ENCODE results near the gene SAP30.
A peak's percentile ranks its signal among the peaks of the same experiment; 100 is the strongest.

Gene SAP30, protein sequence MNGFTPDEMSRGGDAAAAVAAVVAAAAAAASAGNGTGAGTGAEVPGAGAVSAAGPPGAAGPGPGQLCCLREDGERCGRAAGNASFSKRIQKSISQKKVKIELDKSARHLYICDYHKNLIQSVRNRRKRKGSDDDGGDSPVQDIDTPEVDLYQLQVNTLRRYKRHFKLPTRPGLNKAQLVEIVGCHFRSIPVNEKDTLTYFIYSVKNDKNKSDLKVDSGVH

GRCh38 chr4:173370477-173371291 lies at the start of gene SAP30:
TSS of gene SAP30 (plus strand) at chr4:173370954. CDS start at chr4:173371183, 229 bp downstream.
- peak; percentile 99 for DNase-seq (ENCODE audit: low read depth)

DNA sequence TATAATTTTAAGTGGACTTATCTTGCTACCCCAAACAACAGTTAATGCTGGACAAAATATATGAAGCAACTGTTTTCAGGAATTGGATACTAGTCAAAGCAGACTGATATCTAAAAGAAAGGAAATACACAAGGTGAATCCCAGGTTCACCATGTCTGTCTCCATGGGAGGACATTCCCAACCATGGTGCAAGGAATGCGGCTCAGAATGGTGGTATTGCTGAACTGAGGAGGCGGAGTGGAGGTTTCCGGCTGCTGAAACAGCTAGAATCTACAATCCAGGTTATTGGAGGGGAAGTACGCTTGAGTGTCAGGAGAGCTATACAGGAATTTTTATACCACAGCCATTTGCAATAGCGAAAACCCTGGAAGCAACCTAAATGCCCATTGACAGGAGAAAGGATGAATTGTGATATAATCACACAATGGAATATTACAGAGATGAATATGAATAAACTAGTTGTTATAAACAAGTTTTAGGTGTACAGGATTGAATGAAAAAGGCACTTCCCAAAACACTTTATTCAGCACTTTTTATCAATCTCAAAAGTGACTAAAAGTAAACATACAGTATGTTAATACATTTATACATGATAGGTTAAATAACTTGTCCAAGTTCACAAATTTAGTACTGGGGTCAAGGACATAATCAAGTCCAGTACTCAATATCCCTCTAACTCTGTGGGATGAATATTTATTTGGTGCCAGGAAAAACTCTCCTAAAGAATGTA lies 45.6 kb upstream of the SAP30 start:
- no peak for DNase-seq (ENCODE audit: low read depth)

More at GRCh38 chr4:173370477-173371291, at the start of gene SAP30:
- TF ChIP-seq, protein P1, sequence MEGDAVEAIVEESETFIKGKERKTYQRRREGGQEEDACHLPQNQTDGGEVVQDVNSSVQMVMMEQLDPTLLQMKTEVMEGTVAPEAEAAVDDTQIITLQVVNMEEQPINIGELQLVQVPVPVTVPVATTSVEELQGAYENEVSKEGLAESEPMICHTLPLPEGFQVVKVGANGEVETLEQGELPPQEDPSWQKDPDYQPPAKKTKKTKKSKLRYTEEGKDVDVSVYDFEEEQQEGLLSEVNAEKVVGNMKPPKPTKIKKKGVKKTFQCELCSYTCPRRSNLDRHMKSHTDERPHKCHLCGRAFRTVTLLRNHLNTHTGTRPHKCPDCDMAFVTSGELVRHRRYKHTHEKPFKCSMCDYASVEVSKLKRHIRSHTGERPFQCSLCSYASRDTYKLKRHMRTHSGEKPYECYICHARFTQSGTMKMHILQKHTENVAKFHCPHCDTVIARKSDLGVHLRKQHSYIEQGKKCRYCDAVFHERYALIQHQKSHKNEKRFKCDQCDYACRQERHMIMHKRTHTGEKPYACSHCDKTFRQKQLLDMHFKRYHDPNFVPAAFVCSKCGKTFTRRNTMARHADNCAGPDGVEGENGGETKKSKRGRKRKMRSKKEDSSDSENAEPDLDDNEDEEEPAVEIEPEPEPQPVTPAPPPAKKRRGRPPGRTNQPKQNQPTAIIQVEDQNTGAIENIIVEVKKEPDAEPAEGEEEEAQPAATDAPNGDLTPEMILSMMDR (conservative IDR thresholded peaks at IDR 0.05; ENCODE audit: low read length) = no peak
- H3K4me3 ChIP-seq (ENCODE audit: low read length) = peak within 1 kb of the TSS; percentile 81

DNA sequence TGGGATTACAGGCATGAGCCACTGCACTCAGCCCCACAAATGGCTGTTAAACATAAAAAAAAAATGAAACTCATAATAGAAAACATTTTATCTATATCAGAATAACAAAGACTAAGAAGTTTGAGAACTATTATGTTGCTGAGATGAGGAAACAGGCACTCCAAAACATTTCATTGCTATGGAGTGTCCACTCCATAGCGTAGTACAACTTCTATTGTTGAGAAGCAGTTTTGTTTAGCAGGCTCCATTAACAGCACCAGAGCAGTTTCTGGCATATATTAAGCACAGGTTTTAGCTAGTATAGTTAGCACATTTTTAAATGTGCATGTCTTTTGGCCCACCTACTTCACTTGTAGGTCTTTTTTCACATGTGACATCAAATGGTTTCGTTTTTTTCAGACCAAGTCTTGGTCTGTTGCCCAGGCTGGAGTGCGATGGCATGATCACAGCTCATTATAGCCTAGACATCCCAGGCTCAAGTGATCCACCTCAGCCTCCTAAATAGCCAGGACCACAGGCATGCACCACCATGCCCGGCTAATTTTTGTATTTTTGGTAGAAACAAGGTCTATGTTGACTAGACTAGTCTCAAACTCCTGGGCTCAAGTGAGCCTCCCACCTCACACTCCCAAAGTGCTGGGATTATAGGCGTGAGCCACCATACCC lies 42.4 kb upstream of the SAP30 start:
- H3K4me3 ChIP-seq (ENCODE audit: low read length) = no peak overlapping the region
- TF ChIP-seq, protein P1 (conservative IDR thresholded peaks at IDR 0.05; ENCODE audit: low read length) = no peak
- no peak for DNase-seq (ENCODE audit: low read depth)

More for the DNA sequence above, 45.6 kb upstream of the SAP30 start:
- TF ChIP-seq, protein P1 (conservative IDR thresholded peaks at IDR 0.05; ENCODE audit: low read length) = no peak
- H3K4me3 ChIP-seq (ENCODE audit: low read length) = no peak overlapping the region

DNA sequence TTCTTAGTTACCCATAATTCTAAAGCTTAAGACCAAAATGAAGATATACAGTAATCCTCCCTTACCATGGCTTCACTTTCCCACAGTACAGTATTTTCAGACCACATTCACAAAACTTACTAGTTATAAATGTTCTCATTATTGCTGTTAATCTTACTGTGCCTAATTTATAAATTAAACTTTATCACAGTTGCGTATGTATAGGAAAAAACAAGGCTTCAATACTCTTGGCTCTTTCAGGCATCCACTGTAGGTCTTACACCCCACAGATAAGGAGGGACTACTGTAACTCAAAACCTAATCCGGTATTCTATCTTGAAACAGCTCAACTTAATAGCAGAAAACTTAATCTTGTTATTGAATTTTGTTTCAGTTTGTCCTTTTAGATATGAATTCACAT lies 40.2 kb upstream of the SAP30 start:
- TF ChIP-seq, protein P1 (conservative IDR thresholded peaks at IDR 0.05; ENCODE audit: low read length) = no peak
- no peak overlapping the region for H3K4me3 ChIP-seq (ENCODE audit: low read length)
- no peak for DNase-seq (ENCODE audit: low read depth)

GRCh38 chr4:173332021-173332487 lies 38.7 kb upstream of the SAP30 start:
- TF ChIP-seq, protein P1 (conservative IDR thresholded peaks at IDR 0.05; ENCODE audit: low read length) = no peak
- H3K4me3 ChIP-seq (ENCODE audit: low read length) = peak overlapping the region; percentile 94
- DNase-seq (ENCODE audit: low read depth) = peak; percentile 50

GRCh38 chr4:173332963-173333657 lies 37.6 kb upstream of the SAP30 start:
- no peak for DNase-seq (ENCODE audit: low read depth)
- peak overlapping the region; percentile 94 for H3K4me3 ChIP-seq (ENCODE audit: low read length)
- TF ChIP-seq, protein P1 (conservative IDR thresholded peaks at IDR 0.05; ENCODE audit: low read length) = no peak

Data from AG10803 (cell line).